Measurements from ENCODE around the gene NOS1. TPM values are rescaled to one million over a fixed set of nuclear protein-coding genes. Genes with fewer than 3 reads are reported as not detected.

The NOS1 gene
- total and polyA plus RNA-seq, 2 of the 8 experiments (the other 6 are each of a cell fraction or from before 2014, with no cell fraction given): 1.5 to 2.0 TPM

GRCh38 chr12:117309276-117309925 lies 52.0 kb downstream of the NOS1 start (continued):
- TF ChIP-seq CHD1 (IDR thresholded peaks at IDR 0.05; ENCODE audit: low read depth, low read length) (no peak), PHF8 (conservative IDR thresholded peaks at IDR 0.05; ENCODE audit: low read depth, low read length) (no peak), BRCA1 (IDR thresholded peaks at IDR 0.05; ENCODE audit: low read depth, low read length) (no peak), GTF2F1 (IDR thresholded peaks at IDR 0.05; ENCODE audit: borderline replicate concordance, low read depth, low read length) (no peak)

Data from H1 (cell line).